ENCODE results near the gene HS2ST1. TPM values are rescaled to one million over a fixed set of nuclear protein-coding genes. Genes with fewer than 3 reads are reported as not detected.
A peak's percentile ranks its signal among the peaks of the same experiment; 100 is the strongest.

Gene HS2ST1
- polyA plus RNA-seq, 1 donor (not counting 4 experiments of a cell fraction or from before 2014, with no cell fraction given): 18.7 TPM

DNA sequence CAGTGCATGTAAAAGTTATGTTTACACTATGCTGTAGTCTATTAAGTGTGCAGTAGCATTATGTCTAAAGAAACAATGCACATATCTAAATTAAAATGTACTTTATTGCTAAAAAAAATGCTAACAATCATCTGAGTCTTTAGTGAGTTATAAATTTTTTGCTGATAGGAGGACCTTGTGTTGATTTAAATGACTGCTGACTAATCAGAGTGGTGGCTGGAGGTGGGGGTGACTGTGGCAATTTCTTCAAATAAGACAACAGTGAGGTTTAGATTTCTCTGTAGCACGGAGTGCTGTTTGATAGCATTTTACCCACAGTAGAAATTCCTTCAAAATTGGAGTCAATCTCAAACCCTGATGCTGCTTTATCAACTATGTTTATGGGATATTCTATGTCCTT is 37.0 kb downstream of the HS2ST1 start:
- no peak overlapping the region for H2AFZ ChIP-seq (ENCODE audit: control insufficient read depth, low read length)
- no peak overlapping the region for H3K9ac ChIP-seq (ENCODE audit: control insufficient read depth, extremely low read depth, insufficient read depth, low read length)
- H3K79me2 ChIP-seq (ENCODE audit: control insufficient read depth, insufficient read depth, low read length): no peaks in the 10 kb centered on the region
- FAIRE-seq: peak; percentile 20
- no peaks in the 10 kb centered on the region for H3K9me1 ChIP-seq (ENCODE audit: control insufficient read depth, extremely low read depth, insufficient read depth, low read length)
- no peak overlapping the region for H3K27ac ChIP-seq (ENCODE audit: control insufficient read depth, insufficient read depth, low read length)
- no peak for TF ChIP-seq EZH2 (IDR thresholded peaks at IDR 0.05; ENCODE audit: low read length)
- TF ChIP-seq, protein P1, sequence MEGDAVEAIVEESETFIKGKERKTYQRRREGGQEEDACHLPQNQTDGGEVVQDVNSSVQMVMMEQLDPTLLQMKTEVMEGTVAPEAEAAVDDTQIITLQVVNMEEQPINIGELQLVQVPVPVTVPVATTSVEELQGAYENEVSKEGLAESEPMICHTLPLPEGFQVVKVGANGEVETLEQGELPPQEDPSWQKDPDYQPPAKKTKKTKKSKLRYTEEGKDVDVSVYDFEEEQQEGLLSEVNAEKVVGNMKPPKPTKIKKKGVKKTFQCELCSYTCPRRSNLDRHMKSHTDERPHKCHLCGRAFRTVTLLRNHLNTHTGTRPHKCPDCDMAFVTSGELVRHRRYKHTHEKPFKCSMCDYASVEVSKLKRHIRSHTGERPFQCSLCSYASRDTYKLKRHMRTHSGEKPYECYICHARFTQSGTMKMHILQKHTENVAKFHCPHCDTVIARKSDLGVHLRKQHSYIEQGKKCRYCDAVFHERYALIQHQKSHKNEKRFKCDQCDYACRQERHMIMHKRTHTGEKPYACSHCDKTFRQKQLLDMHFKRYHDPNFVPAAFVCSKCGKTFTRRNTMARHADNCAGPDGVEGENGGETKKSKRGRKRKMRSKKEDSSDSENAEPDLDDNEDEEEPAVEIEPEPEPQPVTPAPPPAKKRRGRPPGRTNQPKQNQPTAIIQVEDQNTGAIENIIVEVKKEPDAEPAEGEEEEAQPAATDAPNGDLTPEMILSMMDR (optimal IDR thresholded peaks at IDR 0.05 in 1 of 3, IDR thresholded peaks at IDR 0.05 in 1 of 3, conservative IDR thresholded peaks at IDR 0.05 in 1 of 3; ENCODE audit: extremely low read depth in 1 of 3, insufficient read depth in 2 of 3, low read length in 3 of 3): no peak
- no peaks in the 10 kb centered on the region for H4K20me1 ChIP-seq (ENCODE audit: control insufficient read depth, extremely low read depth, insufficient read depth, low read length)
- dilution Hi-C loops (cut with MboI; ENCODE audit: extremely low pct_ligation_motif_present, low sequenced_read_pairs): no loop called here
- H3K4me2 ChIP-seq (ENCODE audit: control insufficient read depth, extremely low read depth, insufficient read depth, low read depth, low read length): no peak overlapping the region
- no peak overlapping the region for H3K4me3 ChIP-seq (ENCODE audit: control insufficient read depth in 2 of 3, extremely low read depth in 1 of 3, insufficient read depth in 2 of 3, low read depth in 1 of 3, low read length in 3 of 3)
- no peaks in the 10 kb centered on the region for H3K36me3 ChIP-seq (ENCODE audit: control insufficient read depth in 2 of 2, extremely low read depth in 1 of 2, insufficient read depth in 2 of 2, low read length in 2 of 2)
- no peaks in the 10 kb centered on the region for H3K4me1 ChIP-seq (ENCODE audit: control insufficient read depth, extremely low read depth, insufficient read depth, low read length)
- no peaks in the 10 kb centered on the region for H3K9me3 ChIP-seq (ENCODE audit: control insufficient read depth, low read depth, low read length)
- no peak for DNase-seq (ENCODE audit: low read depth, low spot score)
- H3K27me3 ChIP-seq (ENCODE audit: control insufficient read depth, extremely low read depth, insufficient read depth, low read length): no peaks in the 10 kb centered on the region

DNA sequence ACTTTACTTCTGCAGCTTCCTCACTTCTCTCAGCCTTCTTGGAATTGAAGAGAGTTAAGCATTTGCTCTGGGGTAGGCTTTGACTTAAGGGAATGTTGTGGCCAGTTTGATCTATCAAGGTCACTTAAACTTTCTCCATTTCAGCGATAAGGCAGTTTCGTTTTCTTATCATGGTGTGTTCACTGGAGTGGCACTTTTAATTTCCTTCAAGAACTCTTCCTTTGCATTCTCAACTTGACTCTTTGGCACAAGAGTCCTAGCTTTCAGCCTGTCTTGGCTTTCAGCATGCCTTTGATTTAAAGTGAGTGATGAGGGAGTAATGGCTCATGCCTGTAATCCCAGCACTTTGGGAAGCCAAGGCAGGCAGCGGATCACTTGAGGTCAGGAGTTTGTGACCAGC is 38.7 kb downstream of the HS2ST1 start:
- Histone ChIP-seq H3K36me3 (ENCODE audit: control insufficient read depth in 2 of 2, extremely low read depth in 1 of 2, insufficient read depth in 2 of 2, low read length in 2 of 2) (no peaks in the 10 kb centered on the region), H3K4me3 (ENCODE audit: control insufficient read depth in 2 of 3, extremely low read depth in 1 of 3, insufficient read depth in 2 of 3, low read depth in 1 of 3, low read length in 3 of 3) (no peak overlapping the region), H3K9ac (ENCODE audit: control insufficient read depth, extremely low read depth, insufficient read depth, low read length) (no peak overlapping the region), H3K27me3 (ENCODE audit: control insufficient read depth, extremely low read depth, insufficient read depth, low read length) (no peaks in the 10 kb centered on the region), H2AFZ (ENCODE audit: control insufficient read depth, low read length) (no peak overlapping the region), H3K4me2 (ENCODE audit: control insufficient read depth, extremely low read depth, insufficient read depth, low read depth, low read length) (no peak overlapping the region), H3K79me2 (ENCODE audit: control insufficient read depth, insufficient read depth, low read length) (no peaks in the 10 kb centered on the region), H3K4me1 (ENCODE audit: control insufficient read depth, extremely low read depth, insufficient read depth, low read length) (no peaks in the 10 kb centered on the region), H3K27ac (ENCODE audit: control insufficient read depth, insufficient read depth, low read length) (no peak overlapping the region), H3K9me1 (ENCODE audit: control insufficient read depth, extremely low read depth, insufficient read depth, low read length) (no peaks in the 10 kb centered on the region), H4K20me1 (ENCODE audit: control insufficient read depth, extremely low read depth, insufficient read depth, low read length) (no peaks in the 10 kb centered on the region), H3K9me3 (ENCODE audit: control insufficient read depth, low read depth, low read length) (no peaks in the 10 kb centered on the region)
- dilution Hi-C loops (cut with MboI; ENCODE audit: extremely low pct_ligation_motif_present, low sequenced_read_pairs): no loop called here
- DNase-seq (ENCODE audit: low read depth, low spot score) (no peak), FAIRE-seq (no peak)
- TF ChIP-seq, protein P1 (optimal IDR thresholded peaks at IDR 0.05 in 1 of 3, IDR thresholded peaks at IDR 0.05 in 1 of 3, conservative IDR thresholded peaks at IDR 0.05 in 1 of 3; ENCODE audit: extremely low read depth in 1 of 3, insufficient read depth in 2 of 3, low read length in 3 of 3): no peak
- no peak for TF ChIP-seq EZH2 (IDR thresholded peaks at IDR 0.05; ENCODE audit: low read length)

Measured in keratinocyte (primary cell).